DND-41 (cell line): ENCODE measurements around the gene CCDC169.

ENCODE experiments used
- EZH2 ChIP-seq: IDR thresholded peaks from 3 replicates; pipeline ENCODE4 v1.6.1; 2012; ENCODE audit warnings: borderline replicate concordance, low read depth, mild to moderate bottlenecking, moderate library complexity, low read length, inconsistent platforms; ENCODE audit not compliant: severe bottlenecking
- TF ChIP-seq, protein P1 (sequence below): IDR thresholded peaks from 2 replicates; pipeline ENCODE4 v1.5.1; 2012; ENCODE audit warnings: borderline replicate concordance, low read length, moderate library complexity, mild to moderate bottlenecking; ENCODE audit not compliant: poor library complexity, severe bottlenecking; ENCODE audit errors: extremely low read depth

DNA sequence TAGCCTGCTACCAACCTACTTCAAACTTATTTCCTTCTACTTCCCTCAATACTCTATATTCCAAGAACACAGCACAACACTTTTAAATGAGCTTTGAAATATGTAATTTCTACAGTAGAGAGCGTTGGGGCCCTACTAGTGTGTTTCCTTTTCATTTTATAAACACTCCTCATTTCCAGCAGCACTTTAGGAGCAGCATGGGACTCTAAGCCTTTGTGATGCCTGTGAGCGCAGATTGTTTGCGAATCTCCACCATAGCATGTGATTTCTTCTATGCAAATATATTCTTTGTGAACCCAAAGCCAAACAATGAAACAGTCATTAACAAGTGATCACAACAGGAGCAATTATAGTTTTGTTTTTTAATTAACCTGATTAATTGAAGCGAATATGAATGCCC, 86.9 kb downstream of the CCDC169 start:
- TF ChIP-seq, protein P1, sequence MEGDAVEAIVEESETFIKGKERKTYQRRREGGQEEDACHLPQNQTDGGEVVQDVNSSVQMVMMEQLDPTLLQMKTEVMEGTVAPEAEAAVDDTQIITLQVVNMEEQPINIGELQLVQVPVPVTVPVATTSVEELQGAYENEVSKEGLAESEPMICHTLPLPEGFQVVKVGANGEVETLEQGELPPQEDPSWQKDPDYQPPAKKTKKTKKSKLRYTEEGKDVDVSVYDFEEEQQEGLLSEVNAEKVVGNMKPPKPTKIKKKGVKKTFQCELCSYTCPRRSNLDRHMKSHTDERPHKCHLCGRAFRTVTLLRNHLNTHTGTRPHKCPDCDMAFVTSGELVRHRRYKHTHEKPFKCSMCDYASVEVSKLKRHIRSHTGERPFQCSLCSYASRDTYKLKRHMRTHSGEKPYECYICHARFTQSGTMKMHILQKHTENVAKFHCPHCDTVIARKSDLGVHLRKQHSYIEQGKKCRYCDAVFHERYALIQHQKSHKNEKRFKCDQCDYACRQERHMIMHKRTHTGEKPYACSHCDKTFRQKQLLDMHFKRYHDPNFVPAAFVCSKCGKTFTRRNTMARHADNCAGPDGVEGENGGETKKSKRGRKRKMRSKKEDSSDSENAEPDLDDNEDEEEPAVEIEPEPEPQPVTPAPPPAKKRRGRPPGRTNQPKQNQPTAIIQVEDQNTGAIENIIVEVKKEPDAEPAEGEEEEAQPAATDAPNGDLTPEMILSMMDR, result no peak
- no peak for TF ChIP-seq EZH2
